Tibial nerve (tissue), 4 donors: ENCODE results near the gene RUNX3. TPM values are rescaled to one million over a fixed set of nuclear protein-coding genes. Genes with fewer than 3 reads are reported as not detected.

Source experiments
- DNase-seq, 2 donors: peaks; one replicate each; pipeline ENCODE4 v3.0.0-alpha.2; 2019; ENCODE audit warnings: low spot score in 2 of 2
- H3K27ac ChIP-seq, 4 donors: fragments of 200-600 bp; sonication (generic) in 3 of 4; one replicate each; pipeline ENCODE4 v1.5.1; 2017 to 2019; ENCODE audit warnings: mild to moderate bottlenecking in 1 of 4
- H3K27me3 ChIP-seq, 2 donors: fragments of 200-600 bp; sonication (generic) in 1 of 2; one replicate each; pipeline versions ENCODE4 v1.5.1 to v1.6.0; 2017 to 2019
- H3K36me3 ChIP-seq, 3 donors: fragments of 200-600 bp; sonication (generic); one replicate each; pipeline ENCODE4 v1.5.1; 2018 to 2019
- H3K4me1 ChIP-seq, 4 donors: fragments of 200-600 bp; sonication (generic) in 3 of 4; one replicate each; pipeline ENCODE4 v1.5.1; 2017 to 2019
- H3K4me3 ChIP-seq, 4 donors: fragments of 200-600 bp; sonication (generic) in 3 of 4; one replicate each; pipeline ENCODE4 v1.5.1; 2017 to 2019; ENCODE audit warnings: mild to moderate bottlenecking in 1 of 4, moderate library complexity in 1 of 4
- H3K9me3 ChIP-seq, 4 donors: fragments of 200-600 bp; sonication (generic) in 3 of 4; one replicate each; pipeline ENCODE4 v1.5.1; 2017 to 2019
- EP300 ChIP-seq, 2 donors: sonication (generic); formaldehyde crosslinking; IDR thresholded peaks; one replicate each; pipeline ENCODE4 v1.6.1; 2017; ENCODE audit warnings: antibody characterized with exemption in 2 of 2, mild to moderate bottlenecking in 1 of 2
- POLR2A ChIP-seq, 2 donors: fragments of 450-650 bp; IDR thresholded peaks; one replicate each; pipeline ENCODE4 v1.6.1; 2017; ENCODE audit warnings: antibody characterized with exemption in 2 of 2, mild to moderate bottlenecking in 2 of 2, moderate library complexity in 2 of 2
- WGBS, 2 donors: methylation state at CpG; one replicate each; pipeline ENCODE4 v1.1.5; 2018; 5-methylcytosine and 5-hydroxymethylcytosine counted together
- total RNA-seq, 4 donors: library from RNA; depleted of rRNA; stranded (reverse); fragments of >200 nt; gene quantifications; one replicate each; pipeline ENCODE4 v1.1.0, GENCODE V29; 2016
- TF ChIP-seq, protein P1 (sequence below), 5 experiments: fragments of 200-600 bp in 3 of 5; fragments of 450-650 bp in 2 of 5; sonication (generic) in 3 of 5; IDR thresholded peaks; one replicate each; pipeline ENCODE4 v1.5.1; 2016 to 2019; ENCODE audit warnings: antibody characterized with exemption in 5 of 5, mild to moderate bottlenecking in 3 of 5, moderate library complexity in 2 of 5

The RUNX3 gene
- total RNA-seq, 4 donors from 2014 or later: 0.22 to 3.3 (median 1.2) TPM

GRCh38 chr1:24969596-24970398, 39.7 kb upstream of the RUNX3 start:
- Histone ChIP-seq H3K27ac (no peak overlapping the region), H3K27me3 (peaks cover 0 to 32% of the 10 kb centered on the region in 2 donors), H3K9me3 (peaks cover 0 to 10% (median 1%) of the 10 kb centered on the region in 4 donors), H3K4me1 (peaks cover 0 to 12% (median 0%) of the 10 kb centered on the region in 4 donors), H3K36me3 (no peaks in the 10 kb centered on the region), H3K4me3 (no peak overlapping the region)
- WGBS, 2 donors: 50 to 70% methylated on average over 21 to 23 of the region's 26 CpGs
- TF ChIP-seq, protein P1, sequence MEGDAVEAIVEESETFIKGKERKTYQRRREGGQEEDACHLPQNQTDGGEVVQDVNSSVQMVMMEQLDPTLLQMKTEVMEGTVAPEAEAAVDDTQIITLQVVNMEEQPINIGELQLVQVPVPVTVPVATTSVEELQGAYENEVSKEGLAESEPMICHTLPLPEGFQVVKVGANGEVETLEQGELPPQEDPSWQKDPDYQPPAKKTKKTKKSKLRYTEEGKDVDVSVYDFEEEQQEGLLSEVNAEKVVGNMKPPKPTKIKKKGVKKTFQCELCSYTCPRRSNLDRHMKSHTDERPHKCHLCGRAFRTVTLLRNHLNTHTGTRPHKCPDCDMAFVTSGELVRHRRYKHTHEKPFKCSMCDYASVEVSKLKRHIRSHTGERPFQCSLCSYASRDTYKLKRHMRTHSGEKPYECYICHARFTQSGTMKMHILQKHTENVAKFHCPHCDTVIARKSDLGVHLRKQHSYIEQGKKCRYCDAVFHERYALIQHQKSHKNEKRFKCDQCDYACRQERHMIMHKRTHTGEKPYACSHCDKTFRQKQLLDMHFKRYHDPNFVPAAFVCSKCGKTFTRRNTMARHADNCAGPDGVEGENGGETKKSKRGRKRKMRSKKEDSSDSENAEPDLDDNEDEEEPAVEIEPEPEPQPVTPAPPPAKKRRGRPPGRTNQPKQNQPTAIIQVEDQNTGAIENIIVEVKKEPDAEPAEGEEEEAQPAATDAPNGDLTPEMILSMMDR (IDR thresholded peaks at IDR 0.05): no peak
- no peak for DNase-seq

GRCh38 chr1:24968941-24969585, 39.0 kb upstream of the RUNX3 start:
- Histone ChIP-seq H3K27ac (no peak overlapping the region), H3K9me3 (peaks cover 0 to 3% (median 0%) of the 10 kb centered on the region in 4 donors), H3K4me1 (peaks cover 0 to 12% (median 0%) of the 10 kb centered on the region in 4 donors), H3K36me3 (no peaks in the 10 kb centered on the region), H3K4me3 (no peak overlapping the region), H3K27me3 (peaks cover 0 to 32% of the 10 kb centered on the region in 2 donors)
- no peak for TF ChIP-seq POLR2A (IDR thresholded peaks at IDR 0.05)
- TF ChIP-seq, protein P1 (IDR thresholded peaks at IDR 0.05): no peak
- TF ChIP-seq EP300 (IDR thresholded peaks at IDR 0.05): no peak
- DNase-seq: no peak
- 75 to 81% methylated on average over 14 of the region's 14 CpGs for WGBS, 2 donors

- H3K4me1 ChIP-seq: peaks cover 0 to 9% (median 0%) of the 10 kb centered on the region in 4 donors
- no peak overlapping the region for H3K4me3 ChIP-seq
- no peak for DNase-seq
- no peaks in the 10 kb centered on the region for H3K36me3 ChIP-seq
- 75 to 91% methylated on average over 6 of the region's 6 CpGs for WGBS, 2 donors
- H3K27me3 ChIP-seq: peaks cover 0 to 32% of the 10 kb centered on the region in 2 donors
- TF ChIP-seq EP300 (IDR thresholded peaks at IDR 0.05) (no peak), POLR2A (IDR thresholded peaks at IDR 0.05) (no peak)
- TF ChIP-seq, protein P1 (IDR thresholded peaks at IDR 0.05): no peak
- no peak overlapping the region for H3K27ac ChIP-seq
- no peaks in the 10 kb centered on the region for H3K9me3 ChIP-seq
These were observed 37.9 kb upstream of the RUNX3 start for GRCh38 chr1:24967962-24968361.

DNA sequence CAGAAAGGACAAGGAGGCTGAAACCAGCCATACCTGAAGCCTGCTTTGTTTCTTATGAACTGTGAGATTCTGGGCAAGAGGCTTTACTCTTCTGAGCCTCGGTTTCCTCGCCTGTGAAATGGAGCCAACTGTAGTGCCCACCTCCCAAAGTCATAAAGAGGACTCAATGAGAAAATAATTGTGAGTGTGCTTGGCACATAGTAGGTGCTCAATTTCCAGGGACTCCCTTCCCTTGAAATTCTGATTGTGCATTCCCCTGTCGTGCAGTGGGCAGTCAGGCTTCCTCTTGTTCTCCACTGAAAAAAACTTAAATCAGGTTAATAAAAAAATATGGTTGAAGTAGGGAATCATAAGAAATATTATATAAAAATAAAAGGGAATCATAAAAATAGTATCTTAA, 37.5 kb upstream of the RUNX3 start:
- H3K36me3 ChIP-seq: no peaks in the 10 kb centered on the region
- no peak for DNase-seq
- H3K27ac ChIP-seq: no peak overlapping the region
- peaks cover 0 to 36% of the 10 kb centered on the region in 2 donors for H3K27me3 ChIP-seq
- 87 to 91% methylated on average over 3 of the region's 3 CpGs for WGBS, 2 donors
- no peak for TF ChIP-seq EP300 (IDR thresholded peaks at IDR 0.05)
- no peak for TF ChIP-seq POLR2A (IDR thresholded peaks at IDR 0.05)
- TF ChIP-seq, protein P1 (IDR thresholded peaks at IDR 0.05): no peak
- no peaks in the 10 kb centered on the region for H3K9me3 ChIP-seq
- no peak overlapping the region for H3K4me3 ChIP-seq
- H3K4me1 ChIP-seq: peaks cover 0 to 5% (median 0%) of the 10 kb centered on the region in 4 donors
